GM12874 (cell line): ENCODE results near the gene TRIOBP.

Source experiments
- TF ChIP-seq, protein P1 (sequence below): IDR thresholded peaks from 2 replicates; pipeline ENCODE4 v1.5.1; 2011; ENCODE audit warnings: low read depth, mild to moderate bottlenecking, control low read depth, low read length, moderate library complexity; ENCODE audit not compliant: insufficient read depth

TRIOBP gene

DNA sequence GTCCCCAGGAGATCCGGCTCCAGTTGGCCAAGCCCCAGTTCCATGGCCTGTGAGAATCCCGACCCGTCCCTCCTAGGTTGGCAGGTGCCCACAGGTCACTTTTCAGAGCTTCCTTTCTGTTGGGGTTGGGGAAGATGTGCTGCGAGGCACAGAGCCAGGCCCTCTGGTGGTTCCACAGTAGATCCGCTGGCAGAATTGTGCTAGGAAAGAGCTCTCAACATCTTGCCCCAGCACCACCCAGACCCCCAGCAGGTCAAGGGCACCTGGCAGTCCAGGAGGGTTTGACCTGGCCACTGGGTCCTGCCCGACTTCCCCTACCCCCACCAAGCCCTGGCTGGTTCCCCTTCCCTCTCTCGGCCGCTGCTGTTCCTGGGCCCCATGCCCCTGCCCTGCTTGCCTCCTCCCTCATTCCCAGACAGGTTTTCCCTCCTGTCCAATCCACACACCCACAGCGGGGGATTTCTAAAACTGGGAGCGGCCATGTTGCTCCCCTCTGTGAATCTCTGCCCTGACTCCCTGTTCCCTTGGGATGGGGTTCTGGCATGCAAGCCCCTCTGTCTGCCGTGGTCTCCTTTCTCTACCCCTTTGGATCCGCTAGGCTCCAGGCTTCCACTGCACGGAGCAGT is 84.7 kb downstream of the TRIOBP start:
- TF ChIP-seq, protein P1, sequence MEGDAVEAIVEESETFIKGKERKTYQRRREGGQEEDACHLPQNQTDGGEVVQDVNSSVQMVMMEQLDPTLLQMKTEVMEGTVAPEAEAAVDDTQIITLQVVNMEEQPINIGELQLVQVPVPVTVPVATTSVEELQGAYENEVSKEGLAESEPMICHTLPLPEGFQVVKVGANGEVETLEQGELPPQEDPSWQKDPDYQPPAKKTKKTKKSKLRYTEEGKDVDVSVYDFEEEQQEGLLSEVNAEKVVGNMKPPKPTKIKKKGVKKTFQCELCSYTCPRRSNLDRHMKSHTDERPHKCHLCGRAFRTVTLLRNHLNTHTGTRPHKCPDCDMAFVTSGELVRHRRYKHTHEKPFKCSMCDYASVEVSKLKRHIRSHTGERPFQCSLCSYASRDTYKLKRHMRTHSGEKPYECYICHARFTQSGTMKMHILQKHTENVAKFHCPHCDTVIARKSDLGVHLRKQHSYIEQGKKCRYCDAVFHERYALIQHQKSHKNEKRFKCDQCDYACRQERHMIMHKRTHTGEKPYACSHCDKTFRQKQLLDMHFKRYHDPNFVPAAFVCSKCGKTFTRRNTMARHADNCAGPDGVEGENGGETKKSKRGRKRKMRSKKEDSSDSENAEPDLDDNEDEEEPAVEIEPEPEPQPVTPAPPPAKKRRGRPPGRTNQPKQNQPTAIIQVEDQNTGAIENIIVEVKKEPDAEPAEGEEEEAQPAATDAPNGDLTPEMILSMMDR, result no peak

DNA sequence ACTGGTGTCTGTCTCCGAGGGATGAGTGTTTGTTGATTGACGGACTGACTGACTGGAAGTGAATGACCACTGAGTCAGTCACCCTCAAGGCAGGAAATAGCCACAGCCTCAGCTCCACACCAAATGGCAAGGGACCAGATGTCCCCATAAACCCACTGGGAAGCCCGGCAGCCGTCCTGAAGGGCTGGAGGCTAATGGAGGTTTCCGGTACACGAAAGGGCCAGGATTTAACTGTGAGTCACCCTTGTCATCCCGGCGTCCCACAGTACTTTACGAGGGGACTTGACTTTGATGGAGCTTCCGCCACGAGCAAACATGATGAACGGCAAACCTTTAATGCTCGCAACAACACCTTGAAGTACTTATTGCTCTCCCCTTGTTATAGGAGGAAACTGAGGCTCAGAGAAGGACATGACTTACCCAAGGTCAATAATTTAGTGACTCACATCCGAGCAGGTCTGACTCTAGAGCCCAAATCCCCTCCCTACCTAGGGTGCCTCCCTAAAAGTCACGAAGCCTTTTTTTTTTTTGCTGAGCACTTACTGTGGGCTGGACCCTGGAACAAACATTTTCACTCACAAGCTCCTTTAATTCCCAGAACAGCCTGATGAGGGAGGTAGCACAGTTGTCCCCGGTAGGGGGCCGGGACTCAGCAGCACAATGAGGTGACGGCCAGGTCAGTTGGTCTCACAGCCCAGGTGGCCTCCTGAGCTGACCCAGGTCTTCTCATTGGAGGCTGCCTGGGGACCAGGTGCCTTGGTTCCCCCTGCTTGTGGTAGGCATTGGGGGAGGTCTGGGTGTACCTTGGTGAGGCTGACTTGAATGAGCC is 85.7 kb downstream of the TRIOBP start:
- TF ChIP-seq, protein P1, result no peak

DNA sequence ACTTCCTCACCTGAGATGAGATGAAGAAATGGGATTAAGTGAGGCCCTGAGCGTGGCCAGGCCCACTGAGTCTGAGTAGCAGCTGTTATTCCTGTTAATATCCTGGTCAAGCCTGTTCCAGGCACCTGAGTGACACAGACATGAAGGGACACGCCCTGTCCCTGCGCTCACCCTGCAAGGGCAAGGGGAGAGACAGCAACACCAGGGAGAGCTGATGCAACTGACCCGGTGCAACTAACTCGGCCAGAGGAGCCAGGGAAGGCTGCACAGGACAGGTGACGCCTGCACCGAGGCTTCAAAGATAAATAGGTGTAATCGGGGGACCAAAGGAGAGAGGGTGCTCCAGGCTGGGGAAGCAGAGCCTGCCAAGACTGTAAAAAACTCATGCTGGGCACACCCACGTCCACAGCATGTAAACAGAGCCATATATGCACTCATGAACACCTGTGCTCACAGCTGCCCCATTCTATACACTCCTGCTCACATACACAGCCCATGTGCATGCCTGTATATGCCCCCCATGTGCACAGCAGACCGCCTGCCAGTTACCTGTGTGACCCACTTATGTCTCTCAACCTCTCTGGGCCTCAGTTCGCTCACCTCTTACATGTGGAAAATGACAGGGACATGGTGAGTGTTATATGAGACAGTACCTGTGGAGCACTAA is 88.1 kb downstream of the TRIOBP start:
- TF ChIP-seq, protein P1, result no peak

DNA sequence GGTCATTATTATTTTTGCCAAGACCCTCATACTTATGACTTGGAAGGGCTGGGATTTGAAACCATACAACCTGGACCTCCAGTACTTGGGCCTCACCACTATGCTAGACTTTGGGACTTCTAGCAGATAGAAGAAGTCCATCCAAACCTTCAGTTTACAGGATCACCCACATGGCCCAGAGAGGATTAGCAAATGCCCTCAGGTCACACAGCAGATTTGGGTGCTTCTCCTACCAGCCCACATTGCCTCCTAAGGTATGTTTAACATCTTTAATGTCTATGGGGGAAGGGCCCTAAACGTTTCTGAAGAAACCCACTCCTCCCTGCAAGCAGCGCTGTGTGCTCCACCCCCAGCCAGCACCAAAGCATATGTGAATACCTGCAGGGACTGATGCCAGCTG is 93.4 kb downstream of the TRIOBP start:
- TF ChIP-seq, protein P1, result no peak

DNA sequence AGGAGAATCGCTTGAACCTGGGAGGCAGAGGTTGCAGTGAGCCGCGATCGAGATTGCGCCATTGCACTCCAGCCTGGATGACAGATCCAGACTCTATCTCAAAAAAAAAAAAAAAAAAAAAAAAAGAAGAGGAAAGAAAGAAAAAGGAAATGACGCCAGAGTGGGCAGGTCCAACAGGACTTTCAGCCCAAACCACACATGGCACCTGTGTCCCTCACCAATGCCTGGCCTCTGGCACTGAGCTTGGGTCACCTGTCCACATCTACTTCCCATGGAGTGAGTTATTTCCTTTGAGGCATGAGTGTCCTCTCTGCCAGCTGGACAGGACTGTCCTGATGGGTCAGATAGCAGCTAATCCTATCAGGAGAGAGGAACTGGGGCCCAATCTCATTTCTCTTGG is 95.6 kb downstream of the TRIOBP start:
- TF ChIP-seq, protein P1, result no peak

DNA sequence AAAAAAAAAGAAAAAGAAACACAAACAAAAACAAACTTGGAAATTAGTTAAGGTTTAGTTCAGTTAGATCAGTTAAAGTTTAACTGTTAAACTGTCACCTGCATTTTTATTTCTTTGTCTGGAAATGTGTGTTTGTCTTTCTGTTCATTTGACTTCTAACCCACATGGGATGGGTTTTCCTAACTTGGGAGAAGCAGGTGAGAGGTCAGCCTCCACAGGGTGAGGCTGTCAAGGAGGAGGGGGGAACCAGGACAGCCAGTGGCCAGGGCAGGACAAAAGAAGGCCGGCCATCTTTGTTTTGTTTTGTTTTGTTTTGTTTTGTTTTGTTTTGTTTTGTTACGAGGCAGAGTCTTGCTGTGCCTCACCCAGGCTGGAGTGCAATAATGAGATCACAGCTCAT is 97.5 kb downstream of the TRIOBP start:
- TF ChIP-seq, protein P1, result no peak

DNA sequence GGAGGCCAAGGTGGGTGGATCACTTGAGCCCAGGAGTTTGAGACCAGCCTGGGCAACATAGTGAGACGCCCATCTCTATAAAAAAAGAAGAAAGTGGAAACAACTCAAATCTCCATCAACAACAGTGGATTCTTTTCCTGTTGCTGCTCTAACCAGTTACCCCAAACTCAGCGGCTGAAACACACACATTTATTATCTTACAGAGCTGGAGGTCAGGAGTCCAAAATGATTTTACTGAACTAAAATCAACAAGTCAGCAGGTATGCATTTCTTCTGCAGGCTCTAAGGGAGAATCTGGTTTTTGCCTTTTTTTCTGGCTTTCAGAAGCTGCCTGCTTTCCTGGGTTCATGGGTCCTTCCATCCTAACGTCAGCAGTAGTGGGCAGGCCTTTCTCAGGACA is 99.2 kb downstream of the TRIOBP start:
- TF ChIP-seq, protein P1, result no peak
